ENCODE measurements around the gene PCSK2. TPM values are rescaled to one million over a fixed set of nuclear protein-coding genes. Genes with fewer than 3 reads are reported as not detected.

Gene PCSK2
- total RNA-seq, 1 donor from 2014 or later = 0.74 TPM

- Histone ChIP-seq H3K36me3 (no peaks in the 10 kb centered on the region), H3K27me3 (ENCODE audit: low read depth) (peaks cover 52% of the 10 kb centered on the region), H3K4me3 (no peak overlapping the region), H3K27ac (replicated peaks) (no peak overlapping the region), H3K9me3 (replicated peaks) (peaks cover 11% of the 10 kb centered on the region), H3K4me1 (no peaks in the 10 kb centered on the region)
- intact Hi-C loops (cut with micrococcal nuclease) = no loop called here
- DNase-seq = no peak
- no peak for TF ChIP-seq CTCF (IDR thresholded peaks at IDR 0.05; ENCODE audit: borderline replicate concordance)
These were observed 216.5 kb downstream of the PCSK2 start for GRCh38 chr20:17443131-17443858.

- H3K36me3 ChIP-seq = no peaks in the 10 kb centered on the region
- TF ChIP-seq CTCF (IDR thresholded peaks at IDR 0.05; ENCODE audit: borderline replicate concordance) = no peak
- H3K4me1 ChIP-seq = no peaks in the 10 kb centered on the region
- intact Hi-C loops (cut with micrococcal nuclease) = no loop called here
- no peak for DNase-seq
- H3K9me3 ChIP-seq (replicated peaks) = peaks cover 11% of the 10 kb centered on the region
- H3K27me3 ChIP-seq (ENCODE audit: low read depth) = peaks cover 44% of the 10 kb centered on the region
- no peak overlapping the region for H3K27ac ChIP-seq (replicated peaks)
- H3K4me3 ChIP-seq = no peak overlapping the region
These were observed 217.3 kb downstream of the PCSK2 start for GRCh38 chr20:17444091-17444490.

GRCh38 chr20:17445543-17445942, 218.7 kb downstream of the PCSK2 start:
- Histone ChIP-seq H3K4me1 (no peaks in the 10 kb centered on the region), H3K4me3 (no peak overlapping the region), H3K27ac (replicated peaks) (no peak overlapping the region), H3K9me3 (replicated peaks) (peaks cover 11% of the 10 kb centered on the region), H3K36me3 (no peaks in the 10 kb centered on the region), H3K27me3 (ENCODE audit: low read depth) (peaks cover 41% of the 10 kb centered on the region)
- no peak for DNase-seq
- intact Hi-C loops (cut with micrococcal nuclease) = no loop called here
- TF ChIP-seq CTCF (IDR thresholded peaks at IDR 0.05; ENCODE audit: borderline replicate concordance) = no peak

- Histone ChIP-seq H3K27ac (replicated peaks) (no peak overlapping the region), H3K36me3 (no peaks in the 10 kb centered on the region), H3K9me3 (replicated peaks) (peaks cover 11% of the 10 kb centered on the region), H3K4me1 (no peaks in the 10 kb centered on the region), H3K4me3 (no peak overlapping the region), H3K27me3 (ENCODE audit: low read depth) (peaks cover 47% of the 10 kb centered on the region)
- intact Hi-C loops (cut with micrococcal nuclease) = no loop called here
- no peak for TF ChIP-seq CTCF (IDR thresholded peaks at IDR 0.05; ENCODE audit: borderline replicate concordance)
- no peak for DNase-seq
These were observed 219.3 kb downstream of the PCSK2 start for GRCh38 chr20:17446171-17446570.

- TF ChIP-seq CTCF (IDR thresholded peaks at IDR 0.05; ENCODE audit: borderline replicate concordance) = no peak
These were observed 221.2 kb downstream of the PCSK2 start for GRCh38 chr20:17448071-17448470.

More at GRCh38 chr20:17448071-17448470, 221.2 kb downstream of the PCSK2 start:
- Histone ChIP-seq H3K4me3 (no peak overlapping the region), H3K27ac (replicated peaks) (no peak overlapping the region), H3K36me3 (no peaks in the 10 kb centered on the region), H3K4me1 (no peaks in the 10 kb centered on the region), H3K9me3 (replicated peaks) (no peaks in the 10 kb centered on the region), H3K27me3 (ENCODE audit: low read depth) (peaks cover 48% of the 10 kb centered on the region)
- intact Hi-C loops (cut with micrococcal nuclease) = no loop called here
- no peak for DNase-seq
